Thymus (tissue), 11 donors: Measurements from ENCODE around the gene SAMD10. TPM values are rescaled to one million over a fixed set of nuclear protein-coding genes. Genes with fewer than 3 reads are reported as not detected.

Experiments
- DNase-seq, 9 donors: peaks; one replicate each; pipeline ENCODE4 v3.0.0-alpha.2; 2013; ENCODE audit warnings: low spot score in 9 of 9, low read depth in 6 of 9, missing footprints in 1 of 9
- H3K27ac ChIP-seq, 2 donors: one replicate each; pipeline ENCODE4 v1.5.1; 2013; ENCODE audit warnings: control low read depth in 1 of 2, low read depth in 1 of 2, low read length in 1 of 2, mild to moderate bottlenecking in 1 of 2, moderate library complexity in 1 of 2
- H3K27me3 ChIP-seq, 2 donors: one replicate each; pipeline ENCODE4 v1.5.1; 2013; ENCODE audit warnings: low read length in 1 of 2; ENCODE audit not compliant: control insufficient read depth in 2 of 2, insufficient read depth in 1 of 2
- H3K36me3 ChIP-seq, 2 donors: one replicate each; pipeline ENCODE4 v1.5.1; 2013; ENCODE audit warnings: low read length in 1 of 2, mild to moderate bottlenecking in 1 of 2, moderate library complexity in 1 of 2; ENCODE audit not compliant: control insufficient read depth in 2 of 2, insufficient read depth in 2 of 2
- H3K4me1 ChIP-seq, 2 donors: one replicate each; pipeline ENCODE4 v1.5.1; 2013; ENCODE audit warnings: low read length in 2 of 2; ENCODE audit not compliant: control insufficient read depth in 2 of 2, insufficient read depth in 2 of 2
- H3K4me3 ChIP-seq, 2 donors: one replicate each; pipeline ENCODE4 v1.5.1; 2013; ENCODE audit warnings: low read length in 2 of 2, control low read depth in 1 of 2, mild to moderate bottlenecking in 1 of 2
- H3K9me3 ChIP-seq, 2 donors: one replicate each; pipeline ENCODE4 v1.5.1; 2013; ENCODE audit warnings: low read length in 1 of 2, mild to moderate bottlenecking in 1 of 2; ENCODE audit not compliant: control insufficient read depth in 2 of 2, insufficient read depth in 1 of 2
- WGBS: extraction: QIAGEN DNeasy Blood & Tissue Kit; methylation state at CpG from one replicate; pipeline ENCODE4 v1.1.7; 2013; 5-methylcytosine and 5-hydroxymethylcytosine counted together
- polyA plus RNA-seq: library from polyadenylated mRNA; stranded (reverse); fragments of 200-250 nt; gene quantifications from one replicate; pipeline ENCODE4 v1.2.3, GENCODE V29; 2013
- total RNA-seq: library from RNA; stranded (reverse); fragments of 120-200 nt; gene quantifications from one replicate; pipeline ENCODE4 v1.2.4, GENCODE V29; 2013
- donor health status: healthy.

SAMD10 gene
- total and polyA plus RNA-seq, 2 donors = 3.4 to 10.5 TPM

GRCh38 chr20:63959699-63960075, 19.8 kb downstream of the SAMD10 start:
- DNase-seq = no peak
- peaks cover 44 to 52% of the 10 kb centered on the region in 2 donors for H3K36me3 ChIP-seq
- H3K4me1 ChIP-seq = peaks cover 16 to 18% of the 10 kb centered on the region in 2 donors
- WGBS = 99% methylated on average over 17 of the region's 17 CpGs
- H3K9me3 ChIP-seq = no peaks in the 10 kb centered on the region
- no peak overlapping the region for H3K4me3 ChIP-seq
- H3K27ac ChIP-seq = no peak overlapping the region
- H3K27me3 ChIP-seq = no peaks in the 10 kb centered on the region

- Histone ChIP-seq H3K36me3 (peaks cover 40 to 47% of the 10 kb centered on the region in 2 donors), H3K27ac (no peak overlapping the region), H3K4me3 (no peak overlapping the region), H3K4me1 (peaks cover 18 to 24% of the 10 kb centered on the region in 2 donors), H3K27me3 (no peaks in the 10 kb centered on the region), H3K9me3 (no peaks in the 10 kb centered on the region)
- DNase-seq = no peak
- 97% methylated on average over 10 of the region's 10 CpGs for WGBS
Measured at GRCh38 chr20:63958964-63959698, 20.3 kb downstream of the SAMD10 start.

GRCh38 chr20:63958471-63958870, 21.0 kb downstream of the SAMD10 start:
- Histone ChIP-seq H3K27ac (no peak overlapping the region), H3K4me3 (no peak overlapping the region), H3K9me3 (no peaks in the 10 kb centered on the region), H3K36me3 (peaks cover 38 to 40% of the 10 kb centered on the region in 2 donors), H3K4me1 (peaks cover 18 to 29% of the 10 kb centered on the region in 2 donors), H3K27me3 (no peaks in the 10 kb centered on the region)
- WGBS = 97% methylated on average over 4 of the region's 4 CpGs
- no peak for DNase-seq

DNA sequence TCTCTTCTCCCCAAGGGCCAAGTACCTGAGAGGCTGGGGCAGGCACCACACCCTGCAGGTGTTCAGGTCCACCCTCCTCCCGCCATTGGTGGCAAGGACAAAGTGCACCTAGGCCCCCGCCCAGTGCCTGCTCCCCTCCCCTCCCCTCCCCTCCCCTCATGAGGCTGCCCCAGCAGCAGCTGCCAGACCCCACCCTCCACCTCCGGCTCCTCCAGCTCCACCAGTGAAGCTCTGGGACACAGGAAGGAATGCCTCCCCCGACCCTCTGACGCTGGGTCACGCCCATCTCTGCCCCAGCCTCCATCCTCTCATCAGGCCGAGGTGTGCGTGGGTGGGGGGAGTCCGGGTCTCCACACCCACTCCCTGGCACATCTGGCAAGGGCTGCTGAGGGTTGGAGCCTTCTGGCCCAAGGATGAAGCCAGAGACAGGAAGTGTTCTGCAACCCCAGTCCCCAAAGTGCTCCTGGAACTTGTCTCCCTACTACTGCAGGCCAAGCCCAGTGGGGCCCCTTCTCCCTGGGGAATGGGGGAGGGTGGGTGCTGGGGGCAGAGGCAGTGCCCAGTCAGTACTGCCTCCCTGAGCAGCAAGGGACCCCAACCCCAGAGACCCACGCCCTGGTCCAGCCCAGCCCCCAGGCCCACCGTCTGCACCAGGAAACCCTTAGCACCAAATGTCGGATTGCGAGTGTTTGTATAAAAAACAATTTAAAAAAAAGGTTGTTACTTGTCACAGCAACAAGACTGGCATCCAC, 21.6 kb downstream of the SAMD10 start:
- Histone ChIP-seq H3K27me3 (no peaks in the 10 kb centered on the region), H3K9me3 (no peaks in the 10 kb centered on the region), H3K27ac (no peak overlapping the region), H3K4me3 (no peak overlapping the region), H3K4me1 (peaks cover 18 to 29% of the 10 kb centered on the region in 2 donors), H3K36me3 (peaks cover 33 to 34% of the 10 kb centered on the region in 2 donors)
- no peak for DNase-seq
- 87% methylated on average over 13 of the region's 13 CpGs for WGBS

DNA sequence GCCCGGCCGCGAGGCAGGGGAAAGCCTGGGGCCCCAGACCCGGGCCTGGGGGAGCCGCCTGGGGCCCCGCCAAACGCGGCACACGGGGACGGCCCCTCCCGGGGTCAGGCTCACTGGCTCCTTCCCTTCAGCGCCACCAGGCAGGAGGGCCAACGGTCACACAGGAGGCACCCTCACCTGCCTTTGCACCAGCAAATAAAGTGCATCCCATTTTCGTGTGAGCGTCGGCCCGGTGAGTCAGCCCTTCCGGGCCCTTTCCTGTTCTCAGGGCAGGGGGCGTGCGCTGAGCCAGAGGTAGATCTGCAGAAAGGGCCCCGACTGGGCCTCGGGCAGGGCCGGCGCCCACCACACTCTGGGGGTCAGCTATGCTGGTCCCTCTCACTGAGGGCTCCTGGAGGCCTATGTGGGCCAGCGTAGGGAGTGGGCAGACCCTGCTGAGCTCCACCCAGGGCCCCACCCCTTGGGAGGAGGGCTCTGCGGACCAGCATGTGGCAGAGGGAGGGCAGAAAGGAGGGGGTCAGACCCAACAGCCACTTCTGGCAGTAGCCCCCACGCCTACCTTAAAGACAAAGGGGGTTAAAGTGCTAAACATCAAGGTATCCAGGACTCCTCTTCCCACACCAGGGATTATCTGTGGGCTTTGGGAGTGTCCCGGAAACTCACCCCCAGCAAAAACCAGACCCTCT, 22.3 kb downstream of the SAMD10 start:
- WGBS = 5% methylated on average over 28 of the region's 28 CpGs
- Histone ChIP-seq H3K4me1 (peaks cover 18 to 29% of the 10 kb centered on the region in 2 donors), H3K27ac (peak overlapping the region; percentile 37 to 52), H3K4me3 (peak overlapping the region in 1 of 2 donors; percentile 53), H3K36me3 (peaks cover 30 to 33% of the 10 kb centered on the region in 2 donors), H3K9me3 (no peaks in the 10 kb centered on the region), H3K27me3 (no peaks in the 10 kb centered on the region)
- no peak for DNase-seq

GRCh38 chr20:63956664-63957003, 22.8 kb downstream of the SAMD10 start:
- Histone ChIP-seq H3K4me3 (peak overlapping the region; percentile 47 to 53), H3K9me3 (no peaks in the 10 kb centered on the region), H3K27me3 (no peaks in the 10 kb centered on the region), H3K4me1 (peaks cover 18 to 29% of the 10 kb centered on the region in 2 donors), H3K36me3 (peaks cover 26 to 33% of the 10 kb centered on the region in 2 donors), H3K27ac (peak overlapping the region; percentile 36 to 42)
- DNase-seq = no peak
- under 1% methylated on average over 15 of the region's 15 CpGs for WGBS

DNA sequence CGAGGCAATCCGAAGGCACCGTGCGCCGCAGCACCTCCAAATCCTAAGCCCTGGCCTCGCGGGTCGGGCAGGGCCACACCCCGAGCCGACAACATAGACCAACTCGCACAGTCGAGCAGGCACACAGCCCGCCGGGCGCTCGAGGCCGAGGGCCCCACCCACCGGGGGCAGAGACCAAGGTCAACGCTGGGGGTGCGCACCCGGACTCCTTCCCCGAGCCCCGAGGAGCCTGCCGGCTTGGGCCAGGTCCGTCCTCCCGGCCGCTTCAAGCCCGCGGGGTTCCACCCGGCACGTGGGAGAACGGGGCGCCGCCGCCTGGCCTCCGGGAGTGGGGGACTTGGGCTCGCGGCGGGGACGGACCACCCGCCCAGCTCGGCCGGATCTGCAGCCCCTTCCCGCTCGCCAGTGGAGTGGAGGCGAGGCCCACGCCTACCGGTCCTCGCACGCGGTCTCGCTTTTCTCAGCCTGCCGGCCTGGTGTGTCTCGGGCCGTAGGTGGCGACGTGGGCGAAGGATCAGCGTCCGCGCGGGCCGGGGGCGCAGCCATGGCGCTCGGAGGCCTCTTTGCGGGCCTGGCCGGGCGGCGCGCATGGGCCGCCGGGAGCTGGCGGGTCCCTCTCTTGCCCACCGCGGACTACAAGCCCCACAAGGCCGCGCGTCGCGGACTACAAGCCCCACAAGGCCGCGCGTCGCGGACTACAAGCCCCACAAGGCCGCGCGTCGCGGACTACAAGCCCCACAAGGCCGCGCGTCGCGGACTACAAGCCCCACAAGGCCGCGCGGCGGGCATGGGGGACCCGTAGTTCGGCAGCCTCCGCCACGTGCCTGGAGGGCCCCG, 23.4 kb downstream of the SAMD10 start, which contains the start of gene UCKL1:
TSS of gene UCKL1 (minus strand) at position 590 of the 837 bp plus-strand sequence. CDS start at position 546, 44 bp downstream.
- DNase-seq = peak in 8 of 9 donors; percentile 62 to 94 (median 82)
- H3K4me1 ChIP-seq = peaks cover 18 to 29% of the 10 kb centered on the region in 2 donors
- H3K4me3 ChIP-seq = peak within 1 kb of the TSS; percentile 77 to 97
- peak within 1 kb of the TSS; percentile 37 to 64 for H3K27ac ChIP-seq
- H3K36me3 ChIP-seq = peaks cover 20 to 27% of the 10 kb centered on the region in 2 donors
- no peaks in the 10 kb centered on the region for H3K27me3 ChIP-seq
- under 1% methylated on average over 105 of the region's 105 CpGs for WGBS
- no peaks in the 10 kb centered on the region for H3K9me3 ChIP-seq

GRCh38 chr20:63955281-63955826, 24.1 kb downstream of the SAMD10 start:
- Histone ChIP-seq H3K9me3 (no peaks in the 10 kb centered on the region), H3K4me1 (peaks cover 18 to 30% of the 10 kb centered on the region in 2 donors), H3K36me3 (peaks cover 18 to 25% of the 10 kb centered on the region in 2 donors), H3K27me3 (no peaks in the 10 kb centered on the region), H3K27ac (peak overlapping the region in 1 of 2 donors; percentile 26), H3K4me3 (peak overlapping the region; percentile 77 to 97)
- 4% methylated on average over 31 of the region's 31 CpGs for WGBS
- peak in 1 of 9 donors; percentile 46 for DNase-seq
